Transverse colon (tissue), 3 donors: ENCODE data around the gene LIN7B.

Experiments
- POLR2A ChIP-seq: fragments of 450-650 bp; IDR thresholded peaks from one replicate; pipeline ENCODE4 v1.6.1; 2016; ENCODE audit warnings: antibody characterized with exemption, mild to moderate bottlenecking, moderate library complexity
- TF ChIP-seq, protein P1 (sequence below), 5 experiments: fragments of 200-600 bp in 3 of 5; fragments of 450-650 bp in 2 of 5; sonication (generic) in 3 of 5; IDR thresholded peaks; 1 replicate in 2 of 5; 2 replicates in 3 of 5; pipeline ENCODE4 v1.5.1; 2016 to 2017; ENCODE audit warnings: antibody characterized with exemption in 5 of 5, inconsistent platforms in 3 of 5, mild to moderate bottlenecking in 2 of 5, moderate library complexity in 1 of 5

DNA sequence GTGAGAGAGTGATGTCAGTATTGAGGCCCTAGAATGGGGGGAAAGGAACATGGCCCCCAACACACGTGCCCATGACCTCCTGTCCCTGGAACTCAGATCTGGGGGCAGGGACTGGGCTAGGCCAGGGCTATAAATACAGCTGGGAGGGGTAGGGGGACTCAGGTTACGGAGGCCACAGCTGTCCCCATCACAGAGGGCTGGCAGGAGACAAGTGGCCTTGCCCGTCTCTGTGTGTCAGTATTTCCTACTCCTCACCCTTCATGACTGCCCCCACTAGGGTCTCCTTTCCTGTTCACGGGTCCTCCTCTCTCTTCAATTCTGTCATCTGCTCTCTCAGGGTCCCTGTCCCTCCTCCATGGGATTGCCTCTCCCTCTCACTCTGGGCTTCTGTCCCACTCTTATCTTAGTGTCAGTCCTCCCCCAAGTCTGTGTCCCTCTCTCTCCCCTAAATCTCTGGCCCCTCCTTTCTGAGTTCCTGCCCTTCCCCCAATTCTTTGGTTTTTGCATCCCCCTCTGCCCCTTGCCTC, 41.7 kb downstream of the LIN7B start:
- TF ChIP-seq POLR2A: no peak
- TF ChIP-seq, protein P1, sequence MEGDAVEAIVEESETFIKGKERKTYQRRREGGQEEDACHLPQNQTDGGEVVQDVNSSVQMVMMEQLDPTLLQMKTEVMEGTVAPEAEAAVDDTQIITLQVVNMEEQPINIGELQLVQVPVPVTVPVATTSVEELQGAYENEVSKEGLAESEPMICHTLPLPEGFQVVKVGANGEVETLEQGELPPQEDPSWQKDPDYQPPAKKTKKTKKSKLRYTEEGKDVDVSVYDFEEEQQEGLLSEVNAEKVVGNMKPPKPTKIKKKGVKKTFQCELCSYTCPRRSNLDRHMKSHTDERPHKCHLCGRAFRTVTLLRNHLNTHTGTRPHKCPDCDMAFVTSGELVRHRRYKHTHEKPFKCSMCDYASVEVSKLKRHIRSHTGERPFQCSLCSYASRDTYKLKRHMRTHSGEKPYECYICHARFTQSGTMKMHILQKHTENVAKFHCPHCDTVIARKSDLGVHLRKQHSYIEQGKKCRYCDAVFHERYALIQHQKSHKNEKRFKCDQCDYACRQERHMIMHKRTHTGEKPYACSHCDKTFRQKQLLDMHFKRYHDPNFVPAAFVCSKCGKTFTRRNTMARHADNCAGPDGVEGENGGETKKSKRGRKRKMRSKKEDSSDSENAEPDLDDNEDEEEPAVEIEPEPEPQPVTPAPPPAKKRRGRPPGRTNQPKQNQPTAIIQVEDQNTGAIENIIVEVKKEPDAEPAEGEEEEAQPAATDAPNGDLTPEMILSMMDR (IDR thresholded peaks at IDR 0.05): no peak
